ENCODE data around the gene MRPL41.
"Not testable (repeated sequence)": the region's sequence is repeated elsewhere in the genome, so short reads cannot be mapped to it uniquely, and the experiment has no call there.

Gene MRPL41

GRCh38 chr9:137513801-137514570, 37.7 kb upstream of the MRPL41 start:
- not testable (repeated sequence) for H3K9me3 ChIP-seq (ENCODE audit: control insufficient read depth, low read depth, low read length); H3K27me3 ChIP-seq (ENCODE audit: control insufficient read depth, insufficient read depth, low read length); H3K36me3 ChIP-seq (ENCODE audit: control insufficient read depth, low read depth, low read length); H3K9ac ChIP-seq (ENCODE audit: low read length); H3K27ac ChIP-seq (ENCODE audit: low read length); H3K4me3 ChIP-seq (ENCODE audit: low read length); H3K4me1 ChIP-seq (ENCODE audit: control insufficient read depth, low read depth, low read length)

- no peak overlapping the region for H3K4me3 ChIP-seq (ENCODE audit: low read length)
- H3K9ac ChIP-seq (ENCODE audit: low read length), result no peak overlapping the region
- H3K36me3 ChIP-seq (ENCODE audit: control insufficient read depth, low read depth, low read length), result no peaks in the 10 kb centered on the region
- no peaks in the 10 kb centered on the region for H3K9me3 ChIP-seq (ENCODE audit: control insufficient read depth, low read depth, low read length)
- H3K27me3 ChIP-seq (ENCODE audit: control insufficient read depth, insufficient read depth, low read length), result no peaks in the 10 kb centered on the region
- H3K4me1 ChIP-seq (ENCODE audit: control insufficient read depth, low read depth, low read length), result no peaks in the 10 kb centered on the region
- H3K27ac ChIP-seq (ENCODE audit: low read length), result no peak overlapping the region
Observed at GRCh38 chr9:137514691-137515337, 36.9 kb upstream of the MRPL41 start.

- no peak overlapping the region for H3K27ac ChIP-seq (ENCODE audit: low read length)
- H3K36me3 ChIP-seq (ENCODE audit: control insufficient read depth, low read depth, low read length), result no peaks in the 10 kb centered on the region
- H3K9me3 ChIP-seq (ENCODE audit: control insufficient read depth, low read depth, low read length), result no peaks in the 10 kb centered on the region
- H3K9ac ChIP-seq (ENCODE audit: low read length), result no peak overlapping the region
- H3K4me3 ChIP-seq (ENCODE audit: low read length), result no peak overlapping the region
- H3K4me1 ChIP-seq (ENCODE audit: control insufficient read depth, low read depth, low read length), result no peaks in the 10 kb centered on the region
- H3K27me3 ChIP-seq (ENCODE audit: control insufficient read depth, insufficient read depth, low read length), result no peaks in the 10 kb centered on the region
Observed at GRCh38 chr9:137515338-137515724, 36.3 kb upstream of the MRPL41 start.

- H3K27ac ChIP-seq (ENCODE audit: low read length), result no peak overlapping the region
- no peaks in the 10 kb centered on the region for H3K27me3 ChIP-seq (ENCODE audit: control insufficient read depth, insufficient read depth, low read length)
- no peaks in the 10 kb centered on the region for H3K4me1 ChIP-seq (ENCODE audit: control insufficient read depth, low read depth, low read length)
- no peak overlapping the region for H3K4me3 ChIP-seq (ENCODE audit: low read length)
- H3K9ac ChIP-seq (ENCODE audit: low read length), result no peak overlapping the region
- no peaks in the 10 kb centered on the region for H3K36me3 ChIP-seq (ENCODE audit: control insufficient read depth, low read depth, low read length)
- no peaks in the 10 kb centered on the region for H3K9me3 ChIP-seq (ENCODE audit: control insufficient read depth, low read depth, low read length)
Observed at GRCh38 chr9:137516144-137516917, 35.3 kb upstream of the MRPL41 start.

- H3K27me3 ChIP-seq (ENCODE audit: control insufficient read depth, insufficient read depth, low read length); H3K4me3 ChIP-seq (ENCODE audit: low read length); H3K9ac ChIP-seq (ENCODE audit: low read length); H3K9me3 ChIP-seq (ENCODE audit: control insufficient read depth, low read depth, low read length); H3K36me3 ChIP-seq (ENCODE audit: control insufficient read depth, low read depth, low read length); H3K27ac ChIP-seq (ENCODE audit: low read length); H3K4me1 ChIP-seq (ENCODE audit: control insufficient read depth, low read depth, low read length): not testable (repeated sequence)
Observed at GRCh38 chr9:137518661-137519459, 32.8 kb upstream of the MRPL41 start.

GRCh38 chr9:137519553-137519952, 32.1 kb upstream of the MRPL41 start:
- Histone ChIP-seq H3K4me3 (ENCODE audit: low read length) (no peak overlapping the region), H3K9ac (ENCODE audit: low read length) (no peak overlapping the region), H3K36me3 (ENCODE audit: control insufficient read depth, low read depth, low read length) (no peaks in the 10 kb centered on the region), H3K27ac (ENCODE audit: low read length) (no peak overlapping the region), H3K9me3 (ENCODE audit: control insufficient read depth, low read depth, low read length) (no peaks in the 10 kb centered on the region), H3K4me1 (ENCODE audit: control insufficient read depth, low read depth, low read length) (no peaks in the 10 kb centered on the region), H3K27me3 (ENCODE audit: control insufficient read depth, insufficient read depth, low read length) (no peaks in the 10 kb centered on the region)

GRCh38 chr9:137520614-137521404, 30.9 kb upstream of the MRPL41 start:
- Histone ChIP-seq H3K4me1 (ENCODE audit: control insufficient read depth, low read depth, low read length) (no peaks in the 10 kb centered on the region), H3K9me3 (ENCODE audit: control insufficient read depth, low read depth, low read length) (no peaks in the 10 kb centered on the region), H3K27ac (ENCODE audit: low read length) (no peak overlapping the region), H3K36me3 (ENCODE audit: control insufficient read depth, low read depth, low read length) (no peaks in the 10 kb centered on the region), H3K27me3 (ENCODE audit: control insufficient read depth, insufficient read depth, low read length) (no peaks in the 10 kb centered on the region), H3K9ac (ENCODE audit: low read length) (no peak overlapping the region), H3K4me3 (ENCODE audit: low read length) (no peak overlapping the region)

GRCh38 chr9:137521405-137521985, 30.2 kb upstream of the MRPL41 start:
- H3K4me3 ChIP-seq (ENCODE audit: low read length), result no peak overlapping the region
- no peaks in the 10 kb centered on the region for H3K27me3 ChIP-seq (ENCODE audit: control insufficient read depth, insufficient read depth, low read length)
- no peaks in the 10 kb centered on the region for H3K4me1 ChIP-seq (ENCODE audit: control insufficient read depth, low read depth, low read length)
- no peak overlapping the region for H3K27ac ChIP-seq (ENCODE audit: low read length)
- no peaks in the 10 kb centered on the region for H3K36me3 ChIP-seq (ENCODE audit: control insufficient read depth, low read depth, low read length)
- H3K9me3 ChIP-seq (ENCODE audit: control insufficient read depth, low read depth, low read length), result no peaks in the 10 kb centered on the region
- no peak overlapping the region for H3K9ac ChIP-seq (ENCODE audit: low read length)

GRCh38 chr9:137522746-137523455, 28.8 kb upstream of the MRPL41 start:
- H3K9ac ChIP-seq (ENCODE audit: low read length), result no peak overlapping the region
- no peaks in the 10 kb centered on the region for H3K36me3 ChIP-seq (ENCODE audit: control insufficient read depth, low read depth, low read length)
- H3K27me3 ChIP-seq (ENCODE audit: control insufficient read depth, insufficient read depth, low read length), result no peaks in the 10 kb centered on the region
- H3K4me3 ChIP-seq (ENCODE audit: low read length), result no peak overlapping the region
- H3K9me3 ChIP-seq (ENCODE audit: control insufficient read depth, low read depth, low read length), result no peaks in the 10 kb centered on the region
- H3K27ac ChIP-seq (ENCODE audit: low read length), result no peak overlapping the region
- H3K4me1 ChIP-seq (ENCODE audit: control insufficient read depth, low read depth, low read length), result no peaks in the 10 kb centered on the region

Data from iPS-18a (cell line).